Bronchial epithelial cell (primary cell): ENCODE measurements around the gene PDE5A. TPM values are rescaled to one million over a fixed set of nuclear protein-coding genes. Genes with fewer than 3 reads are reported as not detected.
A peak's percentile ranks its signal among the peaks of the same experiment; 100 is the strongest.

Experiments used
- DNase-seq: peaks from one replicate; pipeline ENCODE4 v3.0.0-alpha.2; 2010; ENCODE audit warnings: low read depth
- FAIRE-seq: peaks from 2 replicates; lab custom pipeline; 2011; peaks lifted over from hg19 to GRCh38; lab: Jason Lieb, UNC
- H3K27me3 ChIP-seq: 2 replicates; pipeline ENCODE4 v1.5.1; 2011; ENCODE audit warnings: low read length; ENCODE audit not compliant: control insufficient read depth, insufficient read depth
- H3K36me3 ChIP-seq: 2 replicates; pipeline ENCODE4 v1.5.1; 2011; ENCODE audit warnings: low read length; ENCODE audit not compliant: control insufficient read depth, insufficient read depth
- H3K4me3 ChIP-seq: 2 replicates; pipeline ENCODE4 v1.5.1; 2011; ENCODE audit warnings: mild to moderate bottlenecking, low read depth, low read length, control low read depth
- total RNA-seq: library from RNA; depleted of rRNA; stranded (reverse); fragments of >200 nt; gene quantifications from 2 replicates; pipeline ENCODE4 v1.2.1, GENCODE V29; 2014
- TF ChIP-seq, protein P1 (sequence below): IDR thresholded peaks from 2 replicates; pipeline ENCODE4 v1.5.1; 2011; ENCODE audit warnings: mild to moderate bottlenecking, moderate library complexity, low read length, control low read depth, inconsistent platforms; ENCODE audit not compliant: insufficient read depth, severe bottlenecking

PDE5A gene
- total RNA-seq, 1 donor from 2014 or later = 5.8 TPM

DNA sequence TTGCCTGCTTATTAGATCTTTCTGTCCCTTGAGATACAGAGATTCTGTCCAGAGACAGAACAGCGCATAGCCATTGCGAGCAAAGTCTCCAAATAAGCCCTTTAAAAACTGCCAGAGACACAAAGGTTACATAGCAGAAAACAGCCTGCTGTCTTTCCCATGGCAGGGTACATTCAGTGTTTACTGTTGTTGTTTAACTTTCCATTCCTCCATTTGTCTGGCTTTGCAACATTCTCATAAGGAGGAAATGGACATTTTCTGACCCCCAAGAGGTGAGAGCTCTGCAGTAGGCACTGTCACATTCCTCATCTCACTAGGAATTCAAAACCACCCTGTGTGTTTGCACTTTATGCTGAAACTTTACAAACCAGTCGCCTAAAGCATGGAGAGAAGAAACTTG is 48.3 kb downstream of the PDE5A start:
- no peak overlapping the region for H3K4me3 ChIP-seq
- TF ChIP-seq, protein P1, sequence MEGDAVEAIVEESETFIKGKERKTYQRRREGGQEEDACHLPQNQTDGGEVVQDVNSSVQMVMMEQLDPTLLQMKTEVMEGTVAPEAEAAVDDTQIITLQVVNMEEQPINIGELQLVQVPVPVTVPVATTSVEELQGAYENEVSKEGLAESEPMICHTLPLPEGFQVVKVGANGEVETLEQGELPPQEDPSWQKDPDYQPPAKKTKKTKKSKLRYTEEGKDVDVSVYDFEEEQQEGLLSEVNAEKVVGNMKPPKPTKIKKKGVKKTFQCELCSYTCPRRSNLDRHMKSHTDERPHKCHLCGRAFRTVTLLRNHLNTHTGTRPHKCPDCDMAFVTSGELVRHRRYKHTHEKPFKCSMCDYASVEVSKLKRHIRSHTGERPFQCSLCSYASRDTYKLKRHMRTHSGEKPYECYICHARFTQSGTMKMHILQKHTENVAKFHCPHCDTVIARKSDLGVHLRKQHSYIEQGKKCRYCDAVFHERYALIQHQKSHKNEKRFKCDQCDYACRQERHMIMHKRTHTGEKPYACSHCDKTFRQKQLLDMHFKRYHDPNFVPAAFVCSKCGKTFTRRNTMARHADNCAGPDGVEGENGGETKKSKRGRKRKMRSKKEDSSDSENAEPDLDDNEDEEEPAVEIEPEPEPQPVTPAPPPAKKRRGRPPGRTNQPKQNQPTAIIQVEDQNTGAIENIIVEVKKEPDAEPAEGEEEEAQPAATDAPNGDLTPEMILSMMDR = no peak
- FAIRE-seq (no peak), DNase-seq (no peak)
- no peaks in the 10 kb centered on the region for H3K27me3 ChIP-seq
- H3K36me3 ChIP-seq = no peaks in the 10 kb centered on the region

DNA sequence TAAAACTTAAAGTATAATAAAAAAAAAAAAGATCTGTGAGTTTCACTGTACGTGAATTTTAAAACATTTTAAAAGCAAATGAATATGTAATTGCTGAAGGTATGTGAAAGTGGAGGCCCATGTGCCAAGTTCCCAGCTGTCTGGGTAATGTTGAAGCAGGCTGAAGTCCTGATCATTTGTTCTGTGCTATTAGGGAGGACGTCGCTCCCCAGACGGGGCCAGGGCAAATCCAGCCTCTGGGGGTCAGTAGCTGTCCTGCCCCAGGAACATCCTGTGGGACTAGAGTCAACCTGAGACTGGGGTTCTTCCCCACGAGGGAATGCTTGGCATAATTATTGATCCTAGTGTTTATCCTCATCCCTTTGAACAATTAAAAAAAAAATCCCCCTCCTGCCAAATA is 48.8 kb downstream of the PDE5A start:
- no peak overlapping the region for H3K4me3 ChIP-seq
- TF ChIP-seq, protein P1 = no peak
- no peaks in the 10 kb centered on the region for H3K27me3 ChIP-seq
- DNase-seq (no peak), FAIRE-seq (no peak)
- no peaks in the 10 kb centered on the region for H3K36me3 ChIP-seq

DNA sequence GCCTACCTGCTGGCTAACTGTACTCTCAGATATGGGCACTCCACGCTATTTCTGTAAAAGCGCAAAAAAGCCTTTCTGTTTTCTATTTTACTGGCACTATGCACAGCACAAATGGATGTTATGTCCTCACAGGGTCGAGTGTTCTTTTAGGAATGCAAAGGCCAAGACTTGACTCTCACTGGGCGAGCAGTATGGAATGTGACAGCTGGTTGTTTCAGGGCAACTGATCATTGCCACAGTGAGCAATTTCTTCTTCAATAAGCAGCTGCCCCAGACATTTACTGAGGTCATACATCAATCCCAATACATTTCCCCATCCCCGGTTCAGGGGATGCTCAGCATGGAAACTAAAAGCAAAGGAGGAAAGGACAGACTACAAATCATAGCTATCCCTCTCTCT is 58.2 kb downstream of the PDE5A start:
- no peak for DNase-seq
- no peak overlapping the region for H3K4me3 ChIP-seq
- TF ChIP-seq, protein P1 = no peak
- H3K27me3 ChIP-seq = no peaks in the 10 kb centered on the region
- H3K36me3 ChIP-seq = no peaks in the 10 kb centered on the region
- no peak for FAIRE-seq

DNA sequence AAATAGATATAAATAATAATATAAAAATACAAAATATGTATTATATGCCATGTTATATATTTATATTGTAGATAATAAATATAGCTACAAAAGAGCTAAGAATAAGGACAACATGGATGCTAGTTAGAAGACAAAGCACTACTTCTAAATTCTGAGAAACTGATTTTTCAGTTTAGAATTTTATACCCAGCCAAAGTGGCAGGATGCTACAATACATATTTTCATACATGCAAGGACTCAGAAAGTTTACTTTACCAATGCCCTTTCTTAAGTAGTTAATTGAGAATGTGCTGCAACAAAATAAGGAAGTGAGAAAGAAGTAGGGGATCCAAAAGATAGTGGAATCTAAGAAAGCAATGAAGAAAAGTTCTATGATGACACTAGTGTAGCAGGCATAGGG is 64.5 kb downstream of the PDE5A start:
- Histone ChIP-seq H3K27me3 (no peaks in the 10 kb centered on the region), H3K36me3 (no peaks in the 10 kb centered on the region), H3K4me3 (no peak overlapping the region)
- FAIRE-seq (no peak), DNase-seq (no peak)
- TF ChIP-seq, protein P1 = no peak

DNA sequence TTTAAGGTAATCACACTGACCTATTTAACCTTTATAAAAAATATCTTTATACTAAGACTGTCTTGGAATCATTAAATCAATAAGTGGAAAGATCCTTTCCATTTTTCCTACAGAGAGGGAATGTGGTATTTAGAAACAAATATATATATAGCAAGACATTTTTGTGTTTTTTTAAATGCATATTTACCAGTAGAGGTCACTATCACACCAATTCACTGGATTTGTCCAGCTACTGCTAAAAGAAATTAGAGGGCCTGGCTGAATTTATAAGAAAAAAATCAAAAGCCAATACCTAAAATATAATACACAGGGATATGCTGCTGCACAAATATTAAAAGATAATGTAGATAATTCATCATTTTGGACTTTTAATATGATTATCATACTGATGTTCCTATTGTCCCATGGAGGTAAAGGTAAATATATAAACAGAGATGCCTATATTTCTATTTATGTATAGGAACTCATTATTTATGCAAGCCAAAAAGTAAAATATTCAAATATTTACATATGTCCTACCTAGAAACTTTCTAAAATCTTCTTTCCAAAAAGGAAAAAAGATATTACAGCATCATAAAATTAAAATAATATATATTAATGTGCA is 69.5 kb downstream of the PDE5A start:
- FAIRE-seq (no peak), DNase-seq (peak; percentile 57)
- no peaks in the 10 kb centered on the region for H3K36me3 ChIP-seq
- H3K4me3 ChIP-seq = no peak overlapping the region
- TF ChIP-seq, protein P1 = no peak
- H3K27me3 ChIP-seq = no peaks in the 10 kb centered on the region
